PC-3 (cell line): Measurements from ENCODE around the gene KCNQ1OT1. TPM values are rescaled to one million over a fixed set of nuclear protein-coding genes. Genes with fewer than 3 reads are reported as not detected.

Source experiments
- ATAC-seq: fragments of 200-7000 bp; cut with Tn5 transposase; 2 replicates; pipeline ENCODE4 v1.9.1; 2020; ENCODE audit warnings: mild to moderate bottlenecking, moderate library complexity
- BruUV-seq: library from RNA; stranded (reverse); fragments of 400-500 nt; replicated peaks from 2 replicates; lab custom pipeline; 2021; lab: Mats Ljungman, UMichigan
- CTCF ChIA-PET: fragments of 300-600 bp; sonication (Branson Sonifier 250); formaldehyde crosslinking; loops from one replicate; lab custom pipeline; 2022; ENCODE audit warnings: antibody characterized with exemption; lab: Charles Lee
- POLR2A ChIA-PET: fragments of 300-600 bp; sonication (Branson Sonifier 250); formaldehyde crosslinking; loops from one replicate; lab custom pipeline; 2022; ENCODE audit warnings: antibody characterized with exemption; ENCODE audit not compliant: unreplicated experiment; lab: Charles Lee
- DNase-seq: peaks from one replicate; pipeline ENCODE4 v3.0.0-alpha.2; 2015
- H2AFZ ChIP-seq: fragments of 300-600 bp; sonication (generic); 2 replicates; pipeline ENCODE4 v1.6.0; 2016; ENCODE audit warnings: antibody characterized with exemption, low read length
- H3F3A ChIP-seq: fragments of 300-600 bp; sonication (generic); one replicate; pipeline ENCODE4 v1.6.0; 2017; ENCODE audit warnings: antibody characterized with exemption, low read length, control low read depth, mild to moderate bottlenecking; ENCODE audit not compliant: unreplicated experiment
- H3K27ac ChIP-seq: fragments of 300-600 bp; sonication (generic); 2 replicates; pipeline ENCODE4 v1.5.1; 2016; ENCODE audit warnings: mild to moderate bottlenecking, low read length
- H3K27me3 ChIP-seq: fragments of 300-600 bp; sonication (generic); 2 replicates; pipeline ENCODE4 v1.6.1; 2016; ENCODE audit warnings: low read length, mixed read lengths
- H3K36me3 ChIP-seq: fragments of 300-600 bp; sonication (generic); 2 replicates; pipeline ENCODE4 v1.6.1; 2016; ENCODE audit warnings: low read depth, mixed run types, low read length, mixed read lengths
- H3K4me1 ChIP-seq: fragments of 300-600 bp; sonication (generic); 2 replicates; pipeline ENCODE4 v1.5.1; 2016; ENCODE audit warnings: low read length; ENCODE audit not compliant: insufficient read depth
- H3K4me2 ChIP-seq: fragments of 300-600 bp; sonication (generic); 2 replicates; pipeline ENCODE4 v1.6.0; 2016; ENCODE audit warnings: low read length
- H3K4me3 ChIP-seq: fragments of 300-600 bp; sonication (generic); 2 replicates; pipeline ENCODE4 v1.5.1; 2016; ENCODE audit warnings: mild to moderate bottlenecking, low read length, mixed read lengths
- H3K79me2 ChIP-seq: fragments of 300-600 bp; sonication (generic); 2 replicates; pipeline ENCODE4 v1.6.1; 2017; ENCODE audit warnings: low read length, mixed read lengths
- H3K9ac ChIP-seq: fragments of 300-600 bp; sonication (generic); 2 replicates; pipeline ENCODE4 v1.6.0; 2016; ENCODE audit warnings: mild to moderate bottlenecking, low read length
- H3K9me2 ChIP-seq: fragments of 300-600 bp; sonication (generic); replicated peaks from 2 replicates; pipeline ENCODE4 v1.6.1; 2016; ENCODE audit warnings: mixed run types, low read length, mixed read lengths
- H3K9me3 ChIP-seq: fragments of 300-600 bp; sonication (generic); 2 replicates; pipeline ENCODE4 v1.6.1; 2016; ENCODE audit warnings: low read length, mixed read lengths
- H4K20me1 ChIP-seq: fragments of 300-600 bp; sonication (generic); 2 replicates; pipeline ENCODE4 v1.6.1; 2016; ENCODE audit warnings: low read length, mixed read lengths
- CTCF ChIP-seq: fragments of 300-600 bp; sonication (generic); conservative IDR thresholded peaks from 2 replicates; pipeline ENCODE4 v1.5.1; 2017; ENCODE audit warnings: antibody characterized with exemption, low read depth, mild to moderate bottlenecking, low read length
- EZH2 ChIP-seq: fragments of 300-600 bp; sonication (generic); IDR thresholded peaks from one replicate; pipeline ENCODE4 v1.6.1; 2017; ENCODE audit warnings: antibody characterized with exemption, mild to moderate bottlenecking, low read length; ENCODE audit not compliant: unreplicated experiment
- EZH2phosphoT487 ChIP-seq: fragments of 300-600 bp; sonication (generic); IDR thresholded peaks from 2 replicates; pipeline ENCODE4 v1.6.1; 2018; ENCODE audit warnings: mild to moderate bottlenecking, antibody characterized with exemption, low read length, borderline replicate concordance
- intact Hi-C: fragments of 100-400 bp; cut with micrococcal nuclease; formaldehyde crosslinking; loops from 2 replicates; pipeline ENCODE4 v1.9.0; 2023
- total RNA-seq: library from RNA; depleted of rRNA; stranded (reverse); fragments of >200 nt; gene quantifications from 2 replicates; pipeline ENCODE4 v1.2.3, GENCODE V29; 2014

The KCNQ1OT1 gene
- total RNA-seq, 1 experiment from 2014 or later: 1.5 TPM

- no peak overlapping the region for H3K4me3 ChIP-seq
- POLR2A ChIA-PET: interaction anchor here (0.6 kb wide), 1 partner anchor 59 kb away, joined by 7 read pairs; no protein-coding TSS in a partner anchor
- no peak overlapping the region for H3K9ac ChIP-seq
- no peak for TF ChIP-seq EZH2phosphoT487
- no peak for TF ChIP-seq CTCF
- TF ChIP-seq EZH2: no peak
- intact Hi-C loops: no loop called here
- 0 out of 2 replicates have a peak, but pooled peaks cover 17% of the 10 kb centered on the region for H4K20me1 ChIP-seq
- H3K27me3 ChIP-seq: no peaks in the 10 kb centered on the region
- H3K9me2 ChIP-seq: no peaks in the 10 kb centered on the region
- CTCF ChIA-PET: no interaction called here
- DNase-seq (no peak), ATAC-seq (no peak)
- H3F3A ChIP-seq: no peaks in the 10 kb centered on the region
- H3K79me2 ChIP-seq: peaks cover 37% of the 10 kb centered on the region
- BruUV-seq: no TSS peak
- no peak overlapping the region for H3K27ac ChIP-seq
- H3K36me3 ChIP-seq: no peaks in the 10 kb centered on the region
- no peaks in the 10 kb centered on the region for H3K4me1 ChIP-seq
- H3K9me3 ChIP-seq: no peaks in the 10 kb centered on the region
- H2AFZ ChIP-seq: no peak overlapping the region
- no peak overlapping the region for H3K4me2 ChIP-seq
Measured at GRCh38 chr11:2678396-2678795, 21.4 kb downstream of the KCNQ1OT1 start.

GRCh38 chr11:2677127-2677526 lies 22.7 kb downstream of the KCNQ1OT1 start:
- no peak overlapping the region for H3K4me3 ChIP-seq
- ATAC-seq: no peak

More at GRCh38 chr11:2677127-2677526, 22.7 kb downstream of the KCNQ1OT1 start:
- Histone ChIP-seq H3F3A (no peaks in the 10 kb centered on the region), H3K4me2 (no peak overlapping the region), H3K9ac (no peak overlapping the region), H3K79me2 (peaks cover 35% of the 10 kb centered on the region), H3K9me2 (no peaks in the 10 kb centered on the region), H3K27me3 (no peaks in the 10 kb centered on the region), H4K20me1 (0 out of 2 replicates have a peak, but pooled peaks cover 10% of the 10 kb centered on the region), H3K4me1 (no peaks in the 10 kb centered on the region), H2AFZ (no peak overlapping the region), H3K9me3 (no peaks in the 10 kb centered on the region), H3K27ac (no peak overlapping the region), H3K36me3 (no peaks in the 10 kb centered on the region)
- ChIA-PET CTCF (no interaction called here), POLR2A (no interaction called here)
- BruUV-seq: no TSS peak
- intact Hi-C loops: no loop called here
- DNase-seq: no peak
- TF ChIP-seq EZH2: no peak
- no peak for TF ChIP-seq CTCF
- no peak for TF ChIP-seq EZH2phosphoT487
